Neural cell (in vitro differentiated cells): Measurements from ENCODE around the gene IL19. TPM values are rescaled to one million over a fixed set of nuclear protein-coding genes. Genes with fewer than 3 reads are reported as not detected.

ENCODE experiments used
- H2AFZ ChIP-seq: fragments of 200-600, 300-800 bp; sonication (generic), shearing (Covaris generic); 2 replicates; pipeline ENCODE4 v1.6.0; 2014; ENCODE audit warnings: low read depth, mild to moderate bottlenecking, antibody characterized with exemption, low read length, moderate library complexity
- H3F3A ChIP-seq: fragments of 200-600 bp; shearing (Covaris generic); 2 replicates; pipeline ENCODE4 v1.6.1; 2016; ENCODE audit warnings: mild to moderate bottlenecking, moderate library complexity, mixed read lengths, antibody characterized with exemption, low read length; ENCODE audit not compliant: insufficient read depth, poor library complexity, severe bottlenecking
- H3K27ac ChIP-seq: fragments of 200-600, 300-800 bp; sonication (generic), shearing (Covaris generic); 2 replicates; pipeline ENCODE4 v1.5.1; 2014; ENCODE audit warnings: mild to moderate bottlenecking, low read length, moderate library complexity
- H3K27me3 ChIP-seq: fragments of 300-800, 200-600 bp; sonication (generic), shearing (Covaris generic); 2 replicates; pipeline ENCODE4 v1.6.0; 2014; ENCODE audit warnings: mild to moderate bottlenecking, low read depth, low read length, moderate library complexity; ENCODE audit not compliant: insufficient read depth
- H3K36me3 ChIP-seq: fragments of 300-800, 200-600 bp; sonication (generic), shearing (Covaris generic); 2 replicates; pipeline ENCODE4 v1.5.1; 2014; ENCODE audit warnings: mild to moderate bottlenecking, antibody characterized with exemption, low read length, moderate library complexity; ENCODE audit not compliant: insufficient read depth
- H3K4me2 ChIP-seq: fragments of 300-800, 200-600 bp; sonication (generic), shearing (Covaris generic); 2 replicates; pipeline ENCODE4 v1.6.0; 2014; ENCODE audit warnings: mild to moderate bottlenecking, low read length
- H3K4me3 ChIP-seq: fragments of 300-800, 200-600 bp; sonication (generic), shearing (Covaris generic); 2 replicates; pipeline ENCODE4 v1.5.1; 2014; ENCODE audit warnings: mild to moderate bottlenecking, low read length, moderate library complexity
- H3K79me2 ChIP-seq: fragments of 200-600 bp; shearing (Covaris generic); replicated peaks from 2 replicates; pipeline ENCODE4 v1.6.0; 2014; ENCODE audit warnings: mild to moderate bottlenecking, low read length, moderate library complexity; ENCODE audit not compliant: insufficient read depth
- H3K9ac ChIP-seq: fragments of 300-800, 200-600 bp; sonication (generic), shearing (Covaris generic); 2 replicates; pipeline ENCODE4 v1.6.1; 2016; ENCODE audit warnings: mild to moderate bottlenecking, low read length, mixed read lengths
- H3K9me2 ChIP-seq: fragments of 200-600 bp; shearing (Covaris generic); 2 replicates; pipeline ENCODE4 v1.6.1; 2016; ENCODE audit warnings: mild to moderate bottlenecking, low read length, mixed read lengths; ENCODE audit not compliant: insufficient read depth
- H3K9me3 ChIP-seq: fragments of 200-600, 300-800 bp; sonication (generic), shearing (Covaris generic); 2 replicates; pipeline ENCODE4 v1.6.1; 2016; ENCODE audit warnings: mild to moderate bottlenecking, mixed run types, low read length, moderate library complexity, mixed read lengths
- H4K20me1 ChIP-seq: fragments of 200-600 bp; shearing (Covaris generic); 2 replicates; pipeline ENCODE4 v1.6.1; 2016; ENCODE audit warnings: mild to moderate bottlenecking, mixed run types; ENCODE audit not compliant: insufficient read depth
- EP300 ChIP-seq: fragments of 450-650 bp; conservative IDR thresholded peaks from 2 replicates; pipeline ENCODE4 v1.6.1; 2014; ENCODE audit warnings: antibody characterized with exemption, mild to moderate bottlenecking, moderate library complexity; ENCODE audit not compliant: poor library complexity, severe bottlenecking
- EZH2 ChIP-seq: fragments of 200-600, 300-800 bp; shearing (Covaris generic), sonication (generic); IDR thresholded peaks from 2 replicates; pipeline ENCODE4 v1.6.1; 2014; ENCODE audit warnings: antibody characterized with exemption, low read length, borderline replicate concordance, mild to moderate bottlenecking; ENCODE audit not compliant: insufficient read depth, poor library complexity, severe bottlenecking
- MXI1 ChIP-seq: fragments of 450-650 bp; conservative IDR thresholded peaks from 2 replicates; pipeline ENCODE4 v1.6.1; 2014; ENCODE audit warnings: antibody characterized with exemption, mild to moderate bottlenecking; ENCODE audit not compliant: poor library complexity, severe bottlenecking
- POLR2AphosphoS5 ChIP-seq: IDR thresholded peaks from 2 replicates; pipeline ENCODE4 v1.6.1; 2012
- RAD21 ChIP-seq: fragments of 450-650 bp; conservative IDR thresholded peaks from 2 replicates; pipeline ENCODE4 v1.6.1; 2014; ENCODE audit warnings: antibody characterized with exemption, mild to moderate bottlenecking, moderate library complexity
- SMC3 ChIP-seq: fragments of 450-650 bp; conservative IDR thresholded peaks from 2 replicates; pipeline ENCODE4 v1.6.1; 2014; ENCODE audit warnings: antibody characterized with exemption, mild to moderate bottlenecking, moderate library complexity; ENCODE audit not compliant: poor library complexity
- TAF1 ChIP-seq: IDR thresholded peaks from 2 replicates; pipeline ENCODE4 v1.6.1; 2012; ENCODE audit warnings: low read depth
- polyA plus RNA-seq: library from polyadenylated mRNA; depleted of rRNA; stranded (reverse); fragments of >200 nt; gene quantifications from 2 replicates; pipeline ENCODE4 v1.2.3, GENCODE V29; 2014
- TF ChIP-seq, protein P1 (sequence below): IDR thresholded peaks from 2 replicates; pipeline ENCODE4 v1.6.1; 2012; ENCODE audit warnings: borderline replicate concordance
- TF ChIP-seq, protein P2 (sequence below): fragments of 450-650 bp; IDR thresholded peaks from 2 replicates; pipeline ENCODE4 v1.5.1; 2014; ENCODE audit warnings: antibody characterized with exemption, mild to moderate bottlenecking, moderate library complexity; ENCODE audit not compliant: poor library complexity, severe bottlenecking

The IL19 gene
- polyA plus RNA-seq, 1 donor from 2014 or later: not detected

DNA sequence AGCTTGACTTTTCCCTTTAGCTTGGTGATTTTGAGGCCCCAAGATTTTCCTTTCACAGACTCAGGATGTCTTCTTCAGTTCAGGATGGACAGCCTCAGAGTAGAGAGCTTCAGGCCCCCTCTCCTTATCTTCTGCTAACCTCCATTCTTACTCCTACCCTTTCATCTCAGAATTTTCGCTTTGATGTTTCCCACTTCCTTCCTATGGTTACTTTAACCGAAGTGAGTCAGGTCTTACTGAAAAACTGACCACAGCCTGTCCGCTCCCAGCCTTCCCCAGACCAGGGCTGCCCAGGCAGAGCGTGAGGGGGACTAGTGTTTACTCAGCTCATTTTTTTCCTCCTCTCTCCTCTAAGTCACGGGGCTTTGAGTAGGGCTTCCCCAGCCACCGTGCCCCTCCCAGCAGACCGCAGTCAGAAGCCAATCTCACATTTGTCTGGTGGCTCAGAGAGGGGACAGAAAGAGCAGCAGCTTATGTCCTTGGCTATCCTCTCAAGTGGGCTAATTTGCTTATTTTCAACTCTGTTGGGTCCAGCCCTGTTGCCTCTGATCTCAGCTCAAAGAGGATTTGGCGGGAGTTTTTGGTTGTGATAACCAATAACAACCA is 4.2 kb upstream of the IL19 start:
- H3K4me3 ChIP-seq: no peak overlapping the region
- H3K79me2 ChIP-seq: no peaks in the 10 kb centered on the region
- no peaks in the 10 kb centered on the region for H3K36me3 ChIP-seq
- no peaks in the 10 kb centered on the region for H3K9me2 ChIP-seq
- H3F3A ChIP-seq: no peaks in the 10 kb centered on the region
- H3K27me3 ChIP-seq: no peaks in the 10 kb centered on the region
- no peak overlapping the region for H3K9ac ChIP-seq
- H2AFZ ChIP-seq: no peak overlapping the region
- H4K20me1 ChIP-seq: no peaks in the 10 kb centered on the region
- no peaks in the 10 kb centered on the region for H3K9me3 ChIP-seq
- TF ChIP-seq MXI1: no peak
- TF ChIP-seq, protein P1, sequence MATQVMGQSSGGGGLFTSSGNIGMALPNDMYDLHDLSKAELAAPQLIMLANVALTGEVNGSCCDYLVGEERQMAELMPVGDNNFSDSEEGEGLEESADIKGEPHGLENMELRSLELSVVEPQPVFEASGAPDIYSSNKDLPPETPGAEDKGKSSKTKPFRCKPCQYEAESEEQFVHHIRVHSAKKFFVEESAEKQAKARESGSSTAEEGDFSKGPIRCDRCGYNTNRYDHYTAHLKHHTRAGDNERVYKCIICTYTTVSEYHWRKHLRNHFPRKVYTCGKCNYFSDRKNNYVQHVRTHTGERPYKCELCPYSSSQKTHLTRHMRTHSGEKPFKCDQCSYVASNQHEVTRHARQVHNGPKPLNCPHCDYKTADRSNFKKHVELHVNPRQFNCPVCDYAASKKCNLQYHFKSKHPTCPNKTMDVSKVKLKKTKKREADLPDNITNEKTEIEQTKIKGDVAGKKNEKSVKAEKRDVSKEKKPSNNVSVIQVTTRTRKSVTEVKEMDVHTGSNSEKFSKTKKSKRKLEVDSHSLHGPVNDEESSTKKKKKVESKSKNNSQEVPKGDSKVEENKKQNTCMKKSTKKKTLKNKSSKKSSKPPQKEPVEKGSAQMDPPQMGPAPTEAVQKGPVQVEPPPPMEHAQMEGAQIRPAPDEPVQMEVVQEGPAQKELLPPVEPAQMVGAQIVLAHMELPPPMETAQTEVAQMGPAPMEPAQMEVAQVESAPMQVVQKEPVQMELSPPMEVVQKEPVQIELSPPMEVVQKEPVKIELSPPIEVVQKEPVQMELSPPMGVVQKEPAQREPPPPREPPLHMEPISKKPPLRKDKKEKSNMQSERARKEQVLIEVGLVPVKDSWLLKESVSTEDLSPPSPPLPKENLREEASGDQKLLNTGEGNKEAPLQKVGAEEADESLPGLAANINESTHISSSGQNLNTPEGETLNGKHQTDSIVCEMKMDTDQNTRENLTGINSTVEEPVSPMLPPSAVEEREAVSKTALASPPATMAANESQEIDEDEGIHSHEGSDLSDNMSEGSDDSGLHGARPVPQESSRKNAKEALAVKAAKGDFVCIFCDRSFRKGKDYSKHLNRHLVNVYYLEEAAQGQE: no peak
- TF ChIP-seq EP300: no peak
- no peak for TF ChIP-seq SMC3
- no peak for TF ChIP-seq EZH2
- no peak for TF ChIP-seq RAD21
- TF ChIP-seq POLR2AphosphoS5: no peak
- TF ChIP-seq TAF1: no peak
- TF ChIP-seq, protein P2, sequence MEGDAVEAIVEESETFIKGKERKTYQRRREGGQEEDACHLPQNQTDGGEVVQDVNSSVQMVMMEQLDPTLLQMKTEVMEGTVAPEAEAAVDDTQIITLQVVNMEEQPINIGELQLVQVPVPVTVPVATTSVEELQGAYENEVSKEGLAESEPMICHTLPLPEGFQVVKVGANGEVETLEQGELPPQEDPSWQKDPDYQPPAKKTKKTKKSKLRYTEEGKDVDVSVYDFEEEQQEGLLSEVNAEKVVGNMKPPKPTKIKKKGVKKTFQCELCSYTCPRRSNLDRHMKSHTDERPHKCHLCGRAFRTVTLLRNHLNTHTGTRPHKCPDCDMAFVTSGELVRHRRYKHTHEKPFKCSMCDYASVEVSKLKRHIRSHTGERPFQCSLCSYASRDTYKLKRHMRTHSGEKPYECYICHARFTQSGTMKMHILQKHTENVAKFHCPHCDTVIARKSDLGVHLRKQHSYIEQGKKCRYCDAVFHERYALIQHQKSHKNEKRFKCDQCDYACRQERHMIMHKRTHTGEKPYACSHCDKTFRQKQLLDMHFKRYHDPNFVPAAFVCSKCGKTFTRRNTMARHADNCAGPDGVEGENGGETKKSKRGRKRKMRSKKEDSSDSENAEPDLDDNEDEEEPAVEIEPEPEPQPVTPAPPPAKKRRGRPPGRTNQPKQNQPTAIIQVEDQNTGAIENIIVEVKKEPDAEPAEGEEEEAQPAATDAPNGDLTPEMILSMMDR: no peak
- H3K4me2 ChIP-seq: no peak overlapping the region
- no peak overlapping the region for H3K27ac ChIP-seq

DNA sequence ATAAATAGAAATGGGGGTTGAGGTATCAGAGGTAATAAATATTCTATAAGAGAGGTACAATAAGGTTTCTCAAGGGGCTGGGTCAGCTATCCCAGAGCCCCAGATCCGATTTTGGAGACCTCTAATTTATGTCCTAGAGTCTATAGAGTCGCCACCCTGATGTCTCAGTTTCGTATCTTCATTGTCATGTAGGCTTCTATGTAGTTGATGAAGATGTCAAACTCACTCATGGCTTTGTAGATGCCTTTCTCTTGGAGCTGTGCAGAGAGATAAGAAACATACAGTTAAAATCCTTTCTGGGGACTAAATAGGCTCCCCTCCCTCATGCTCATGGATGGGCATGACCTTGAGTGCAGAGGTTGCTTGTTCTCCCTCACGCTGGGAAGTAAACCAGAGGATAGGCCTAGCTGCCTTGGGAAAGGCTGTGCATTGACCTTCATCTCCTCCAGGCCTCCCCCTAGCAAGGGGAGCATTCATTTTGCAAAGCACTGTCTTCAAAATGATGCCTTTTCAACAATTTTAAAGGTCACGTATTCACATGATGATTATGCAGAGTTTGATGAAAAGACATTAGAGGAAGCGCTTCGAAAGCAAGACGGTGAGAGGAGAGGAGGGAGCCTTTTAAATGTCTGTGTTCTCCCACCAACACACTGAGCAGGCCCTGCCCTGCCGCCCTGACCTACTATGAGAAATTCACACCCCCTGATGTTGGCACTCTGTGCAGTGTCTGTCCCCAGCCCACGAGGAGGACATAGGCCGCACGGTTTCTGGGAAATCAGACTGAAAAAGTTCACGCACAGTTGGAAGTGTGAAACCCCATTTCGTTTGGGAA is 1.9 kb upstream of the IL19 start:
- Histone ChIP-seq H3K9ac (no peak overlapping the region), H3K4me3 (no peak overlapping the region)

More for the DNA sequence above, 1.9 kb upstream of the IL19 start:
- TF ChIP-seq RAD21 (no peak), EZH2 (no peak), MXI1 (no peak), TAF1 (no peak), SMC3 (no peak), EP300 (no peak), POLR2AphosphoS5 (no peak)
- TF ChIP-seq, protein P2: no peak
- TF ChIP-seq, protein P1: no peak
- H3F3A ChIP-seq: no peaks in the 10 kb centered on the region
- H3K27ac ChIP-seq: no peak overlapping the region
- no peaks in the 10 kb centered on the region for H3K79me2 ChIP-seq
- H4K20me1 ChIP-seq: no peaks in the 10 kb centered on the region
- H3K4me2 ChIP-seq: no peak overlapping the region
- H3K27me3 ChIP-seq: no peaks in the 10 kb centered on the region
- no peaks in the 10 kb centered on the region for H3K36me3 ChIP-seq
- H3K9me2 ChIP-seq: no peaks in the 10 kb centered on the region
- no peak overlapping the region for H2AFZ ChIP-seq
- no peaks in the 10 kb centered on the region for H3K9me3 ChIP-seq
